ENCODE data around the gene RPL37A.

Gene RPL37A

GRCh38 chr2:216508229-216508628 is 9.6 kb downstream of the RPL37A start:
- in situ Hi-C loops (cut with HindIII; ENCODE audit: low sequenced_read_pairs): loop anchor here (25.0 kb wide), 1 partner anchor 1004 kb away; no protein-coding TSS in a partner anchor

- in situ Hi-C loops (cut with HindIII; ENCODE audit: low sequenced_read_pairs): loop anchor here (5.0 to 25.0 kb wide), 3 partner anchors 100 to 995 kb away; no protein-coding TSS in a partner anchor
Observed at GRCh38 chr2:216516730-216517350, 18.2 kb downstream of the RPL37A start.

- in situ Hi-C loops (cut with HindIII; ENCODE audit: low sequenced_read_pairs): loop anchor here (5.0 to 25.0 kb wide), 3 partner anchors 100 to 995 kb away; no protein-coding TSS in a partner anchor
Observed at GRCh38 chr2:216517447-216518225, 19.0 kb downstream of the RPL37A start.

- in situ Hi-C loops (cut with HindIII; ENCODE audit: low sequenced_read_pairs): loop anchor here (5.0 to 25.0 kb wide), 3 partner anchors 99 to 994 kb away; no protein-coding TSS in a partner anchor
Observed at GRCh38 chr2:216518566-216519119, 20.0 kb downstream of the RPL37A start.

GRCh38 chr2:216519154-216519762 is 20.6 kb downstream of the RPL37A start:
- in situ Hi-C loops (cut with HindIII; ENCODE audit: low sequenced_read_pairs): loop anchor here (5.0 to 25.0 kb wide), 3 partner anchors 98 to 993 kb away; no protein-coding TSS in a partner anchor

- in situ Hi-C loops (cut with HindIII; ENCODE audit: low sequenced_read_pairs): loop anchor here (25.0 kb wide), 1 partner anchor 992 kb away; no protein-coding TSS in a partner anchor
Observed at GRCh38 chr2:216520112-216520511, 21.5 kb downstream of the RPL37A start.

GRCh38 chr2:216522892-216523502 is 24.4 kb downstream of the RPL37A start:
- in situ Hi-C loops (cut with HindIII; ENCODE audit: low sequenced_read_pairs): loop anchor here (25.0 kb wide), 1 partner anchor 989 kb away; no protein-coding TSS in a partner anchor

GRCh38 chr2:216525972-216526371 is 27.3 kb downstream of the RPL37A start:
- in situ Hi-C loops (cut with HindIII; ENCODE audit: low sequenced_read_pairs): no loop called here

GRCh38 chr2:216526939-216527338 is 28.3 kb downstream of the RPL37A start:
- in situ Hi-C loops (cut with HindIII; ENCODE audit: low sequenced_read_pairs): no loop called here

GRCh38 chr2:216527600-216527999 is 29.0 kb downstream of the RPL37A start:
- in situ Hi-C loops (cut with HindIII; ENCODE audit: low sequenced_read_pairs): no loop called here

GRCh38 chr2:216532562-216532961 is 33.9 kb downstream of the RPL37A start:
- in situ Hi-C loops (cut with HindIII; ENCODE audit: low sequenced_read_pairs): loop anchor here (5.0 kb wide), 1 partner anchor 35 kb away; no protein-coding TSS in a partner anchor

- in situ Hi-C loops (cut with HindIII; ENCODE audit: low sequenced_read_pairs): loop anchor here (5.0 kb wide), 1 partner anchor 34 kb away; no protein-coding TSS in a partner anchor
Observed at GRCh38 chr2:216533609-216534008, 35.0 kb downstream of the RPL37A start.

GRCh38 chr2:216534809-216535208 is 36.2 kb downstream of the RPL37A start:
- in situ Hi-C loops (cut with HindIII; ENCODE audit: low sequenced_read_pairs): loop anchor here (5.0 kb wide), 1 partner anchor 32 kb away; no protein-coding TSS in a partner anchor

- in situ Hi-C loops (cut with HindIII; ENCODE audit: low sequenced_read_pairs): no loop called here
Observed at GRCh38 chr2:216535454-216535995, 36.9 kb downstream of the RPL37A start.

- in situ Hi-C loops (cut with HindIII; ENCODE audit: low sequenced_read_pairs): no loop called here
Observed at GRCh38 chr2:216536734-216537210, 38.1 kb downstream of the RPL37A start.

- in situ Hi-C loops (cut with HindIII; ENCODE audit: low sequenced_read_pairs): no loop called here
Observed at GRCh38 chr2:216537366-216537765, 38.7 kb downstream of the RPL37A start.

- in situ Hi-C loops (cut with HindIII; ENCODE audit: low sequenced_read_pairs): no loop called here
Observed at GRCh38 chr2:216538538-216538937, 39.9 kb downstream of the RPL37A start.

- in situ Hi-C loops (cut with HindIII; ENCODE audit: low sequenced_read_pairs): no loop called here
Observed at GRCh38 chr2:216539120-216539519, 40.5 kb downstream of the RPL37A start.

- in situ Hi-C loops (cut with HindIII; ENCODE audit: low sequenced_read_pairs): no loop called here
Observed at GRCh38 chr2:216539791-216540241, 41.2 kb downstream of the RPL37A start.

GRCh38 chr2:216540920-216541319 is 42.3 kb downstream of the RPL37A start:
- in situ Hi-C loops (cut with HindIII; ENCODE audit: low sequenced_read_pairs): no loop called here
